ENCODE data around the gene ZNF460.

Gene ZNF460

GRCh38 chr19:57338877-57339276, 58.6 kb downstream of the ZNF460 start:
- FAIRE-seq (no peak), DNase-seq (ENCODE audit: low spot score) (no peak)

GRCh38 chr19:57342582-57342981, 62.3 kb downstream of the ZNF460 start:
- FAIRE-seq (no peak), DNase-seq (ENCODE audit: low spot score) (no peak)

Data from urothelium cell line (cell line).